HL-60/S4 treated with phorbol 12-myristate 13-acetate at 8.2 ng/mL for 4 days and 3 days (cell line): ENCODE results near the gene STX8.

Experiments
- in situ Hi-C: fragments of 300-500 bp; cut with MboI; formaldehyde crosslinking; loops from 2 replicates; pipeline ENCODE4 v1.15.0; 2022; ENCODE audit warnings: low sequenced_read_pairs

STX8 gene

DNA sequence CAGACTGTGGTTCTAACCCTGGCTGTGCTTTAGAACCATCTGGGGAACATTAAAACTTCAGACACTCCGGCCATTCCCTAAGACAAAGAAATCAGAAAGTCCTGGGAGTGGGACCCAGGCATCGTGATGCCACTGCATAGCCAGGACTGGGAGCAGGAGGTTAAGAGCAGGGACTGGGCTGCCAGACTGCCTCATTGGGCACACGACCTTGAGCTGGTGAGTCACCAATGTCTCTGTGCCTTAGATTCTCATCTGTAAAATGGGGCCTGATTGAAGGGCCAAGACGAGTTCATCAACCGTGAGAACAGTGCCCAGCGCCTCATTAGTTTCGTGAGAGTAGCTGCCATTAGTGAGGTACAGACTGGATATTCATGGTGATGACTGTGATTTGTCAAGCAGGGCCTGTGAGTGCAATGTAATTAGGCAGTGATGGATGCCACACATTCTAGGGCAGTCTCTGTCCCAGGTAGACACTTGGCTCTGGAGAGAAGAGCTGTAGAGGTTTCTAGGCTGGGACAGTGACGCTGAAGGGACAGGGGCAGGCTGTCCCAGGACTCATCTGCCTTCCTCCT is 357.5 kb downstream of the STX8 start:
- in situ Hi-C loops = no loop called here

- in situ Hi-C loops = no loop called here
These were observed 358.2 kb downstream of the STX8 start for GRCh38 chr17:9217151-9218056.

DNA sequence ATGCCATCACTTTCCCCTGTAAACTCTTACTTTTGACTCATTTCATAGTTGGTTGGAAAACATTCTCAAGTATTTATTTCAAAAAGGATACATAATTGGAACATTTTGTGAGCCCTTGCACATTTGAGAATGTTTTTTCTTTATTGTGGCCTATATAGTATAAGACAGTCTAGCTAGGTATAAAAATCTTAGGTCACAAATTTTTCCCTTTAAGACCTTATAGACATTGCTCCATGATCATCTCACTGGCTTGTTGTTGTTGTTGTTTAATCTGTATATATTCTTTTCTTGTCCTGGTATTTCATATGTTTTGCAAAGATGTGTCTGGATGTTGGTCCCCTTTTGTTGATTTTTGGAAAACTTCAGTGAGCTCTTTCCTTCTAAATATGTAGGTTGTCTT is 360.2 kb downstream of the STX8 start:
- in situ Hi-C loops = no loop called here

DNA sequence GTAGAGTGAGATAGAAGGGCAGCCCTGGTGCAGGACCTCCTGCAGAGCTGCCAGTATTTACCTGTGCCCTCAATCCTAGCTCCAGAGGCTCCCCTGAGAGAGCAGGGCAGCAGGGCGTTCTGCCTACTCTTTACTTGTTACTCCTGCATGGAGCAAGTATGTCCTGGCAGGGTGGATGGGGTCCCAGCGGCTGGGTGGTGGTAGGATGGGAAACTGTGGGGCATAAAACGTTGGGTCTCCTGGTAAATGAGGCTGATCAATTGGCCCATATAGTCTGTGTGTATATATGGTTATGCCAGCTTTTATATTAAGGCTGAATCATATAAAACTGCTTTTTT is 362.3 kb downstream of the STX8 start:
- in situ Hi-C loops = no loop called here

GRCh38 chr17:9212376-9213302 is 363.0 kb downstream of the STX8 start:
- in situ Hi-C loops = no loop called here

- in situ Hi-C loops = no loop called here
These were observed 364.4 kb downstream of the STX8 start for GRCh38 chr17:9211133-9211765.

DNA sequence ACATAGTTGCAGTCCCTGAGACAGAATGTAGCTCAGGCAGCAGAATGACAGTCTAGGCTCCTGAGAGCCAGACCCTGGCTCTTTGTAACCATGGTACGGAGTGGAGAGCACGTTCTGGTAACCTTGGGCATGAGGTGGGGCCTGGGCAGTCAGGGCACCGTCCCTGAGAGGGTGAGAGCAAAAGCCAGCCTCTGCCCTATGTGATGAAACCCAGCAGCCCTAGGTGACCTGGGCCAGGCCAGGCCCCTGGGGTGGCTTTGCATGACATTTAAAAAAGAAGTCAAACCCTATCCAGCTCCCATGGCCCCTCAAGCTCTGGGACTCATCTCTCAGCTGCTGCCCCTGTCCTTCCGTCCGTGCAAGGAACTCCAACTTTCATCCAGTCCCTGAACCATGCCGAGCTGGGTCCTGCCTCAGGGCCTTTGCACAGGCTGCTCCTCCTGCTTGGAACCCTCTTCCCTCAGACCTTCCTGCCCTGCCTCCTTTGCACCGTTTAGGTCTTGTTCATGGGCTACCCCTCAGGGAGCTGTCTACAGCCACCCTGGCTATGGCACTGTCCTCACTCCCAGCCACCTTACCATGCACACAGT is 365.7 kb downstream of the STX8 start:
- in situ Hi-C loops = no loop called here

- in situ Hi-C loops = no loop called here
These were observed 366.3 kb downstream of the STX8 start for GRCh38 chr17:9209347-9209746.

- in situ Hi-C loops = no loop called here
These were observed 367.1 kb downstream of the STX8 start for GRCh38 chr17:9208381-9209105.

GRCh38 chr17:9206741-9207332 is 368.8 kb downstream of the STX8 start:
- in situ Hi-C loops = no loop called here

GRCh38 chr17:9206410-9206703 is 369.3 kb downstream of the STX8 start:
- in situ Hi-C loops = no loop called here

GRCh38 chr17:9205520-9206409 is 369.9 kb downstream of the STX8 start:
- in situ Hi-C loops = no loop called here

- in situ Hi-C loops = no loop called here
These were observed 370.8 kb downstream of the STX8 start for GRCh38 chr17:9204637-9205329.

GRCh38 chr17:9203771-9204425 is 371.7 kb downstream of the STX8 start:
- in situ Hi-C loops = no loop called here

GRCh38 chr17:9202532-9202931 is 373.1 kb downstream of the STX8 start:
- in situ Hi-C loops = no loop called here

DNA sequence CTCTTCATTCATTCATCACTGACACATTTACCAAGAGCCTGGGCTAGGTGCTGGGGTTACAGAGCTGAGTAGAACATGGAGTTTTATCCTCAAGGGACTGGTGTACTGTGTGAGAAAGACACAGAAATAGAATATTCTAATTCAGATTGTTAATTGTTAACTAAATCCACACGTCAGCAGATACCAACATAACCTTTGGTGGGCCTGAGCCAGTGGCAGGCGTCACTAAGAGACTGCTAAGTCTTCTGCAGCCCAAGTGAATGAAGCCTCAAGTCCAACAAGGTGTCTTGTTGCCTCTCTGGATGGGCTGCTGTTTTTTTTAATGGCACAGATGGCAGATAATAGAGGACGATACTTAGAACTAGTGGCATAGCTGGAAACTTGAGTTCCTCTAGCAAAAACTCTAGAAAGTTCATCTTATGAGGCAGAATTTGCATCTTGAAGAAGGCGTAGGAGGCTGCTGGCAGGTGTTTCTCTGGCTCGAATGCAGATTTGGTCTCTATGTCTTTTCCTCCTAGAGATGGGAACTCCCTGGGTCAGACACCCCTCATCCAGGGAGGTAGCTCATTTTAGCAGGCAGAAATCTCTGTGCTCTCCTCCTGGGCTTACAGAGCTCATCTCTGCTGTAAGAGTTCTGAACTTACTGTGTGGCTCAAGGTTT is 374.8 kb downstream of the STX8 start:
- in situ Hi-C loops = no loop called here
